Adrenal gland (tissue), 5 donors: Measurements from ENCODE around the gene TAF11L10.
"Not testable (repeated sequence)": the region's sequence is repeated elsewhere in the genome, so short reads cannot be mapped to it uniquely, and the experiment has no call there.

Experiments
- CTCF ChIP-seq, 6 experiments: fragments of 450-650 bp in 4 of 6; fragments of 200-600 bp in 2 of 6; sonication (generic) in 1 of 6; IDR thresholded peaks; 1 replicate in 5 of 6; 2 replicates in 1 of 6; pipeline versions ENCODE4 v1.5.1 to v1.8.0; 2016 to 2021; ENCODE audit warnings: antibody characterized with exemption in 6 of 6, mild to moderate bottlenecking in 2 of 6, moderate library complexity in 1 of 6
- POLR2A ChIP-seq, 2 donors: fragments of 450-650 bp; IDR thresholded peaks; one replicate each; pipeline ENCODE4 v1.6.1; 2017; ENCODE audit warnings: antibody characterized with exemption in 2 of 2, mild to moderate bottlenecking in 2 of 2, moderate library complexity in 1 of 2
- donor health status: DM: no; HTN: no; CAD: no.

- not testable (repeated sequence) for TF ChIP-seq CTCF, POLR2A (IDR thresholded peaks at IDR 0.05)
Observed at GRCh38 chr5:17594255-17594654, 3.4 kb downstream of the TAF11L10 start, which contains the start of gene TAF11L9.
